Measurements from ENCODE around the gene ABCB10. TPM values are rescaled to one million over a fixed set of nuclear protein-coding genes. Genes with fewer than 3 reads are reported as not detected.

Gene ABCB10
- total RNA-seq, 1 donor, result 13.4 TPM

- TF ChIP-seq CTCF (IDR thresholded peaks at IDR 0.05; ENCODE audit: extremely low read depth, low read depth, low read length), result no peak
- no peak overlapping the region for H2AFZ ChIP-seq (ENCODE audit: low read length)
- no peaks in the 10 kb centered on the region for H3K9me3 ChIP-seq (ENCODE audit: low read depth, low read length)
- no peaks in the 10 kb centered on the region for H3K79me2 ChIP-seq (ENCODE audit: insufficient read depth, low read length)
- no peaks in the 10 kb centered on the region for H4K20me1 ChIP-seq (ENCODE audit: insufficient read depth, low read length)
- no peak for DNase-seq (ENCODE audit: insufficient read length, low spot score, missing footprints)
- no peak overlapping the region for H3K4me2 ChIP-seq (ENCODE audit: insufficient read depth, low read length)
- no peaks in the 10 kb centered on the region for H3K27me3 ChIP-seq (ENCODE audit: insufficient read depth, low read length)
- peaks cover 38% of the 10 kb centered on the region for H3K36me3 ChIP-seq (ENCODE audit: insufficient read depth, low read length)
- no peak overlapping the region for H3K4me3 ChIP-seq (ENCODE audit: insufficient read depth, low read length)
- no peaks in the 10 kb centered on the region for H3K4me1 ChIP-seq (ENCODE audit: insufficient read depth, low read length)
- H3K27ac ChIP-seq (ENCODE audit: low read depth, low read length), result no peak overlapping the region
These were observed 18.5 kb downstream of the ABCB10 start for GRCh38 chr1:229539863-229540506.

GRCh38 chr1:229538945-229539344 is 19.6 kb downstream of the ABCB10 start:
- H3K4me3 ChIP-seq (ENCODE audit: insufficient read depth, low read length), result no peak overlapping the region
- H4K20me1 ChIP-seq (ENCODE audit: insufficient read depth, low read length), result no peaks in the 10 kb centered on the region
- DNase-seq (ENCODE audit: insufficient read length, low spot score, missing footprints), result no peak
- no peak for TF ChIP-seq CTCF (IDR thresholded peaks at IDR 0.05; ENCODE audit: extremely low read depth, low read depth, low read length)
- H2AFZ ChIP-seq (ENCODE audit: low read length), result no peak overlapping the region
- H3K9me3 ChIP-seq (ENCODE audit: low read depth, low read length), result no peaks in the 10 kb centered on the region
- H3K4me1 ChIP-seq (ENCODE audit: insufficient read depth, low read length), result no peaks in the 10 kb centered on the region
- no peaks in the 10 kb centered on the region for H3K79me2 ChIP-seq (ENCODE audit: insufficient read depth, low read length)
- peaks cover 34% of the 10 kb centered on the region for H3K36me3 ChIP-seq (ENCODE audit: insufficient read depth, low read length)
- no peaks in the 10 kb centered on the region for H3K27me3 ChIP-seq (ENCODE audit: insufficient read depth, low read length)
- no peak overlapping the region for H3K4me2 ChIP-seq (ENCODE audit: insufficient read depth, low read length)
- no peak overlapping the region for H3K27ac ChIP-seq (ENCODE audit: low read depth, low read length)

GRCh38 chr1:229537894-229538293 is 20.6 kb downstream of the ABCB10 start:
- H3K27me3 ChIP-seq (ENCODE audit: insufficient read depth, low read length), result no peaks in the 10 kb centered on the region
- H3K36me3 ChIP-seq (ENCODE audit: insufficient read depth, low read length), result peaks cover 34% of the 10 kb centered on the region
- H3K9me3 ChIP-seq (ENCODE audit: low read depth, low read length), result no peaks in the 10 kb centered on the region
- TF ChIP-seq CTCF (IDR thresholded peaks at IDR 0.05; ENCODE audit: extremely low read depth, low read depth, low read length), result no peak
- no peak overlapping the region for H3K4me2 ChIP-seq (ENCODE audit: insufficient read depth, low read length)
- no peak overlapping the region for H3K4me3 ChIP-seq (ENCODE audit: insufficient read depth, low read length)
- H3K4me1 ChIP-seq (ENCODE audit: insufficient read depth, low read length), result no peaks in the 10 kb centered on the region
- H3K27ac ChIP-seq (ENCODE audit: low read depth, low read length), result no peak overlapping the region
- H2AFZ ChIP-seq (ENCODE audit: low read length), result no peak overlapping the region
- no peaks in the 10 kb centered on the region for H3K79me2 ChIP-seq (ENCODE audit: insufficient read depth, low read length)
- no peak for DNase-seq (ENCODE audit: insufficient read length, low spot score, missing footprints)
- no peaks in the 10 kb centered on the region for H4K20me1 ChIP-seq (ENCODE audit: insufficient read depth, low read length)

GRCh38 chr1:229536982-229537381 is 21.5 kb downstream of the ABCB10 start:
- H4K20me1 ChIP-seq (ENCODE audit: insufficient read depth, low read length), result no peaks in the 10 kb centered on the region
- no peak overlapping the region for H3K27ac ChIP-seq (ENCODE audit: low read depth, low read length)
- no peaks in the 10 kb centered on the region for H3K79me2 ChIP-seq (ENCODE audit: insufficient read depth, low read length)
- no peaks in the 10 kb centered on the region for H3K27me3 ChIP-seq (ENCODE audit: insufficient read depth, low read length)
- no peak overlapping the region for H3K4me2 ChIP-seq (ENCODE audit: insufficient read depth, low read length)
- H3K4me3 ChIP-seq (ENCODE audit: insufficient read depth, low read length), result no peak overlapping the region
- no peak for DNase-seq (ENCODE audit: insufficient read length, low spot score, missing footprints)
- TF ChIP-seq CTCF (IDR thresholded peaks at IDR 0.05; ENCODE audit: extremely low read depth, low read depth, low read length), result no peak
- peaks cover 33% of the 10 kb centered on the region for H3K36me3 ChIP-seq (ENCODE audit: insufficient read depth, low read length)
- no peaks in the 10 kb centered on the region for H3K4me1 ChIP-seq (ENCODE audit: insufficient read depth, low read length)
- no peak overlapping the region for H2AFZ ChIP-seq (ENCODE audit: low read length)
- no peaks in the 10 kb centered on the region for H3K9me3 ChIP-seq (ENCODE audit: low read depth, low read length)
